ENCODE measurements around the gene BEAN1.

GRCh38 chr16:66529475-66529874 lies 102.4 kb downstream of the BEAN1 start:
- TF ChIP-seq CTCF (IDR thresholded peaks at IDR 0.05 in 8 of 11, conservative IDR thresholded peaks at IDR 0.05 in 3 of 11) (no peak), POLR2A (IDR thresholded peaks at IDR 0.05) (no peak)

Data from spleen (tissue), 7 donors.